Neural cell (in vitro differentiated cells): ENCODE data around the gene MYO9B. TPM values are rescaled to one million over a fixed set of nuclear protein-coding genes. Genes with fewer than 3 reads are reported as not detected.

Experiments used
- H2AFZ ChIP-seq: fragments of 200-600, 300-800 bp; sonication (generic), shearing (Covaris generic); 2 replicates; pipeline ENCODE4 v1.6.0; 2014; ENCODE audit warnings: low read depth, mild to moderate bottlenecking, antibody characterized with exemption, low read length, moderate library complexity
- H3F3A ChIP-seq: fragments of 200-600 bp; shearing (Covaris generic); 2 replicates; pipeline ENCODE4 v1.6.1; 2016; ENCODE audit warnings: mild to moderate bottlenecking, moderate library complexity, mixed read lengths, antibody characterized with exemption, low read length; ENCODE audit not compliant: insufficient read depth, poor library complexity, severe bottlenecking
- H3K27ac ChIP-seq: fragments of 200-600, 300-800 bp; sonication (generic), shearing (Covaris generic); 2 replicates; pipeline ENCODE4 v1.5.1; 2014; ENCODE audit warnings: mild to moderate bottlenecking, low read length, moderate library complexity
- H3K27me3 ChIP-seq: fragments of 300-800, 200-600 bp; sonication (generic), shearing (Covaris generic); 2 replicates; pipeline ENCODE4 v1.6.0; 2014; ENCODE audit warnings: mild to moderate bottlenecking, low read depth, low read length, moderate library complexity; ENCODE audit not compliant: insufficient read depth
- H3K36me3 ChIP-seq: fragments of 300-800, 200-600 bp; sonication (generic), shearing (Covaris generic); 2 replicates; pipeline ENCODE4 v1.5.1; 2014; ENCODE audit warnings: mild to moderate bottlenecking, antibody characterized with exemption, low read length, moderate library complexity; ENCODE audit not compliant: insufficient read depth
- H3K4me2 ChIP-seq: fragments of 300-800, 200-600 bp; sonication (generic), shearing (Covaris generic); 2 replicates; pipeline ENCODE4 v1.6.0; 2014; ENCODE audit warnings: mild to moderate bottlenecking, low read length
- H3K4me3 ChIP-seq: fragments of 300-800, 200-600 bp; sonication (generic), shearing (Covaris generic); 2 replicates; pipeline ENCODE4 v1.5.1; 2014; ENCODE audit warnings: mild to moderate bottlenecking, low read length, moderate library complexity
- H3K79me2 ChIP-seq: fragments of 200-600 bp; shearing (Covaris generic); replicated peaks from 2 replicates; pipeline ENCODE4 v1.6.0; 2014; ENCODE audit warnings: mild to moderate bottlenecking, low read length, moderate library complexity; ENCODE audit not compliant: insufficient read depth
- H3K9ac ChIP-seq: fragments of 300-800, 200-600 bp; sonication (generic), shearing (Covaris generic); 2 replicates; pipeline ENCODE4 v1.6.1; 2016; ENCODE audit warnings: mild to moderate bottlenecking, low read length, mixed read lengths
- H3K9me2 ChIP-seq: fragments of 200-600 bp; shearing (Covaris generic); 2 replicates; pipeline ENCODE4 v1.6.1; 2016; ENCODE audit warnings: mild to moderate bottlenecking, low read length, mixed read lengths; ENCODE audit not compliant: insufficient read depth
- H3K9me3 ChIP-seq: fragments of 200-600, 300-800 bp; sonication (generic), shearing (Covaris generic); 2 replicates; pipeline ENCODE4 v1.6.1; 2016; ENCODE audit warnings: mild to moderate bottlenecking, mixed run types, low read length, moderate library complexity, mixed read lengths
- H4K20me1 ChIP-seq: fragments of 200-600 bp; shearing (Covaris generic); 2 replicates; pipeline ENCODE4 v1.6.1; 2016; ENCODE audit warnings: mild to moderate bottlenecking, mixed run types; ENCODE audit not compliant: insufficient read depth
- CTCF ChIP-seq: fragments of 450-650 bp; IDR thresholded peaks from 2 replicates; pipeline ENCODE4 v1.5.1; 2014; ENCODE audit warnings: antibody characterized with exemption, mild to moderate bottlenecking, moderate library complexity; ENCODE audit not compliant: poor library complexity, severe bottlenecking
- EP300 ChIP-seq: fragments of 450-650 bp; conservative IDR thresholded peaks from 2 replicates; pipeline ENCODE4 v1.6.1; 2014; ENCODE audit warnings: antibody characterized with exemption, mild to moderate bottlenecking, moderate library complexity; ENCODE audit not compliant: poor library complexity, severe bottlenecking
- EZH2 ChIP-seq: fragments of 200-600, 300-800 bp; shearing (Covaris generic), sonication (generic); IDR thresholded peaks from 2 replicates; pipeline ENCODE4 v1.6.1; 2014; ENCODE audit warnings: antibody characterized with exemption, low read length, borderline replicate concordance, mild to moderate bottlenecking; ENCODE audit not compliant: insufficient read depth, poor library complexity, severe bottlenecking
- MXI1 ChIP-seq: fragments of 450-650 bp; conservative IDR thresholded peaks from 2 replicates; pipeline ENCODE4 v1.6.1; 2014; ENCODE audit warnings: antibody characterized with exemption, mild to moderate bottlenecking; ENCODE audit not compliant: poor library complexity, severe bottlenecking
- POLR2AphosphoS5 ChIP-seq: IDR thresholded peaks from 2 replicates; pipeline ENCODE4 v1.6.1; 2012
- RAD21 ChIP-seq: fragments of 450-650 bp; conservative IDR thresholded peaks from 2 replicates; pipeline ENCODE4 v1.6.1; 2014; ENCODE audit warnings: antibody characterized with exemption, mild to moderate bottlenecking, moderate library complexity
- REST ChIP-seq: IDR thresholded peaks from 2 replicates; pipeline ENCODE4 v1.6.1; 2012; ENCODE audit warnings: borderline replicate concordance
- SMC3 ChIP-seq: fragments of 450-650 bp; conservative IDR thresholded peaks from 2 replicates; pipeline ENCODE4 v1.6.1; 2014; ENCODE audit warnings: antibody characterized with exemption, mild to moderate bottlenecking, moderate library complexity; ENCODE audit not compliant: poor library complexity
- TAF1 ChIP-seq: IDR thresholded peaks from 2 replicates; pipeline ENCODE4 v1.6.1; 2012; ENCODE audit warnings: low read depth
- polyA plus RNA-seq: library from polyadenylated mRNA; depleted of rRNA; stranded (reverse); fragments of >200 nt; gene quantifications from 2 replicates; pipeline ENCODE4 v1.2.3, GENCODE V29; 2014

The MYO9B gene
- polyA plus RNA-seq, 1 donor from 2014 or later = 27.2 TPM

- no peaks in the 10 kb centered on the region for H3K79me2 ChIP-seq
- no peaks in the 10 kb centered on the region for H3K9me3 ChIP-seq
- no peaks in the 10 kb centered on the region for H3K36me3 ChIP-seq
- no peak overlapping the region for H2AFZ ChIP-seq
- no peak overlapping the region for H3K4me3 ChIP-seq
- H3K4me2 ChIP-seq = no peak overlapping the region
- no peaks in the 10 kb centered on the region for H3K9me2 ChIP-seq
- no peak for TF ChIP-seq EZH2
- H3F3A ChIP-seq = no peaks in the 10 kb centered on the region
- no peaks in the 10 kb centered on the region for H3K27me3 ChIP-seq
- H3K27ac ChIP-seq = no peak overlapping the region
- no peaks in the 10 kb centered on the region for H4K20me1 ChIP-seq
- H3K9ac ChIP-seq = no peak overlapping the region
These were observed 48.4 kb downstream of the MYO9B start for GRCh38 chr19:17124025-17124424.

- H3K4me3 ChIP-seq = no peak overlapping the region
- H3K27ac ChIP-seq = no peak overlapping the region
These were observed 49.6 kb downstream of the MYO9B start for GRCh38 chr19:17125062-17125727.

More at GRCh38 chr19:17125062-17125727, 49.6 kb downstream of the MYO9B start:
- no peaks in the 10 kb centered on the region for H4K20me1 ChIP-seq
- no peaks in the 10 kb centered on the region for H3K27me3 ChIP-seq
- H3K79me2 ChIP-seq = no peaks in the 10 kb centered on the region
- no peaks in the 10 kb centered on the region for H3K9me2 ChIP-seq
- H3K9me3 ChIP-seq = no peaks in the 10 kb centered on the region
- H3K36me3 ChIP-seq = no peaks in the 10 kb centered on the region
- H3K4me2 ChIP-seq = no peak overlapping the region
- H2AFZ ChIP-seq = no peak overlapping the region
- no peak for TF ChIP-seq EZH2
- TF ChIP-seq TAF1 = no peak
- TF ChIP-seq EP300 = no peak
- TF ChIP-seq SMC3 = no peak
- no peak for TF ChIP-seq RAD21
- no peak for TF ChIP-seq MXI1
- no peak for TF ChIP-seq REST
- no peak for TF ChIP-seq POLR2AphosphoS5
- TF ChIP-seq CTCF = no peak
- H3K9ac ChIP-seq = no peak overlapping the region
- H3F3A ChIP-seq = no peaks in the 10 kb centered on the region
